ENCODE measurements around the gene ATRX.
"Not testable (repeated sequence)": the region's sequence is repeated elsewhere in the genome, so short reads cannot be mapped to it uniquely, and the experiment has no call there.

ATRX gene

DNA sequence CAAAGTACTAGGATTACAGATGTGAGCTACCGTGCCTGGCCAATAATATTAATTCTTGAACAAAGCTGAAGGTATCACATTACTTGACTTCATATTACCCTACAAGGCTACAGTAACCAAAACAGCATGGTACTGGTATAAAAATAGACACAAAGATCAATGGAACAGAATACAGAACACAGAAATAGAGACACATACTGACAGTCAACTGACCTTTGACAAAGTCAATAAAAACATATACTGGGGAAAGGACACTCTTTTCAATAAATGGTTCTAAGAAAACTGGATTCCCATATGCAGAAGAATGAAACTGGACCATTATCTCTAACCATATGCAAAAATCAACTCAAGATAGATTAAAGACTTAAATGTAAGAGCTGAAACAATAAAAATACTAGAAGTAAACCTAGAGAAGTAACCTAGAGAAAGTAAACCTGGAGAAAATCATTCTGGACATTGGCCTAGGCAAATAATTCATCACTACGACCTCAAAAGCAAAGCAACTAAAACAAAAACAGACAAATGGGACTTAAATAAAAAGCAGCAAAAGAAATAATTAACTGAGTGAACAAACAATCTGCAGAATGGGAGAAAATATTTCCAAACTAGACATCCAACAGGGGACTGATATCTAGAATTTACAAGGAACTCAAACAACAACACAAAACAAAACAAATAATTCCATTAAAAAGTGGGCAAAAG lies 182.2 kb downstream of the ATRX start:
- DNase-seq = no peak

DNA sequence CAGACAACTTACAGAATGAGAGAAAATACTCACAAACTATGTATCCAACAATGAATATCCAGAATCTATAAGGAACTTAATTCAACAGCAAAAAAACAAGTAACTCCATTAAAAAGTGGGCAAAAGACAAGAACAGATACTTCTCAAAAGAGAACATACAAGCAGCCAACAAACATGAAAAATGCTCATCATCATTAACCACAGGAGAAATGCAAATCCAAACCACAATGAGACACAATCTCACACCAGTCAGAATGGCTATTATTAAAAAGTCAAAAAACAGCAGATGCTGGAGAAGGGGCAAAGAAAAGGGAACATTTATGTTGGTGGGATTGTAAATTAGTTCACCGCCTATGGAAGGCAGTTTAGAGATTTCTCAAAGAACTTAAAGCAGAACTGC lies 188.5 kb downstream of the ATRX start:
- no peak for DNase-seq

DNA sequence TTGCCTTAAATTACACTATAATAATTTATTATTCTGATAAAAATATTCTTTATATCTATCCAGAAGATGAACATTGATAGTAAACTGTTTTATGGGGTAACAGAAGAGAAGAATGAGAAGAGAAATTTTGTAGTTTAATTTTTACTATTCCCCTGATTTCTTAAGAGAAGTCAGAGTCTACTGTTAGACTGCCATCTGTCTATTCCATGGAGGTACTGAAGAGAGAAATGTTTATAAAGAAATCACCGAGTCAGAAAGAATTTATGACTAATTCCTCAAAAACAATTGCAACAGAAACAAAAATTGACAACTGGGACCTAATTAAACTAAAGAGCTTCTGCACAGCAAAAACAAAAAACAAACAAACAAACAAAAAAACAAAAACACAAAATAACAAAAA lies 188.9 kb downstream of the ATRX start:
- DNase-seq = no peak

DNA sequence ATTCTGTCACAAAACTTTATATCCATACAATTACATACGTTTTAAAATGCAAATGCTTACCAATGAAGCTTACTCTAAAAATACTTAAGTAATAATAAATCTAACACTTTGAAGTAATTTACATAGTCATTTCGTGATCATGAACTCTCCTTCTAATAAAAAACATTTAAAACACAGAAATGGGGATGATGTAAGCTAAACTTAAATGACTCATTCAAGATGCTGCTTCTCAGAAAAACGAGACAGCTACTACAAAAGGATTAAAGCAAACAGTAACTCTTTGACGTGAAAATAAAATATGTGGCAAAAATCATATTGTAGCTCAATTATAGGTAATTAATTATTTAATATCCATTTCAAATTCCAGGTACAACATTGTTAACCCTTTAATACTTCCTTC lies 190.2 kb downstream of the ATRX start:
- no peak for DNase-seq

DNA sequence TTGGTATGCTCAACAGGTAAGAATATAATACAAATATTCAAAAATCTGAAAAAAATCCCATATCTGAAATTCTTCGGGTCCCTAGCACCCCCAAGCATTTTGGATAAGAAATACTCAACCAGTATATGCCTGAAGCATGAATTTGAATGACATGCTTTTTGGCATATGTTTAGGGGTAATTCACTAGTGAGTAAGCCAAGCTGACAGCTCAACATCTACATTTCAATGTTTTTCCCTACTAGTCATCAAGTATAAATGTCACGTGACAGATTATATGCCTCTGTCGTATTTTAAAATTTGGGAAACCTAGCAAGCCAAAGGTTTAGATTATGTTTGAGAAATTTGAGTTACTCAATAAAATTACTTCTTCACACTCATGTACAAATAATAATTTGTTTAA lies 213.7 kb downstream of the ATRX start:
- DNase-seq = no peak

DNA sequence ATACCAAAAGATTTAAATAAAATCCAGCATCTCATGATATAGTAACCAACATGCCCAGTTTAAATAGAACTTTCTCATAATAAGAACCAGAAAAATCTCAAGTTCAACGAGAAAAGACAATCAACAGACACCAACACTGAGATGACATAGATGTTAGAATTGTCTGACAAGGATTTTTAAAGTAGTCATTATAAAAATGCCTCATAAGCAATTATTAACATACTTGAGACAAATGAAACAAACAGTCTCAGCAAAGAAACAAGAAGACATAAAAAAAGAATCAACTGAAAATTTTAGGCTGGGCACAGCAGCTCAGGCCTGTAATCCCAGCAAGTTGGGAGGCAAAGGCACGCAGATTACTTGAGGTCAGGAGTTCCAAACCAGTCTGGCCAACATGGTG lies 220.7 kb downstream of the ATRX start:
- DNase-seq = no peak

DNA sequence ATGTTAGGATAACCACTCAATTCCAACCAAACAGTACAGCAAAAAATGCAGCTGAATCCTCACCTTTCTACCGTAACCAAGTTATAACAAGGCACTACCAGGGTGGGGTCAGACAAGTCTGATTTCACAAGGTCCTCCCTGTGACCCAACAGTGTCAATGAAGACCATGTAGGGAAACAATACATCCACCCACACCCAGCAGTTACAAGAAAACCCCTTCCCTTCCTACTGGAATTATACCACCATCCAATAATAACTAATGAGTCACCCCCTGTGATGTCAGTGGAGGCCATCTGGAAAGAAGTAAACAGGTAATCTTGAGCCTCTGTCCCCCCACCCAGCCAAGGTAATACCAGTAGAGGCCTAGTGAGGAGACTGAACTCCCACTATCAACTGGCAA lies 221.2 kb downstream of the ATRX start:
- no peak for DNase-seq

DNA sequence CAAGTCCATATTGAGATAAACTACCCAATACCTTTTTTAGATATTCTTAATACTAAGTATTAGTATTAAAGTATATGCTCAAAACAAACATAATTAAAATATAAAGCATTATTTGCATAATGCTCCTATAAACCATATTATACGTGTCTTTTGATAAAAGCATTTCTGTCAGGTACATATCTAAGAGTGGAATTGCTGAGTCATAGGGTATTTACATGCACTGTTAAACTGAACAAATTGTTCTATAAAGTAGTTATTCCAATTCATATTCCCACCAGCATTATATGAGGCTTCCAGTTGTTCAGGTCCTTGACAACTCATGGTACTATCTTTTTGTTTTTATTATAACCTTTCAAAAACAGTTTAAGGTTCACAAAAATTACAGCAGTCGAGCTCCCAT lies 224.6 kb downstream of the ATRX start:
- no peak for DNase-seq

DNA sequence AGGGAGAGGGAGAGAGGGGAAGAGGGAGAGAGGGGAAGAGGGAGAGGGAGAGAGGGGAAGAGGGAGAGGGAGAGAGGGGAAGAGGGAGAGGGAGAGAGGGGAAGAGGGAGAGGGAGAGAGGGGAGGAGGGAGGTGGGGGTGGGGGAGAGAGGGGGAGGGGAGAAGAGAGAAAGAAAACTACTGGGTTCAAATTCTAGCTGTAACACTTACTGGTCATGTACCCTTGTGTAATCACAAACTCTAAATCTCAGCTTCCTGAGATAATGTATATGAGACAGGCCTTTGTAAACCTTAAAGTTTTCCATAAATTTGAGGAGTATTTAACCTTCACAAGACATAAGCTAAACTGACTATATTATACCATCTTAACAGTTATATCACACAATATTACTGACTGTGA lies 229.7 kb downstream of the ATRX start:
- no peak for DNase-seq

DNA sequence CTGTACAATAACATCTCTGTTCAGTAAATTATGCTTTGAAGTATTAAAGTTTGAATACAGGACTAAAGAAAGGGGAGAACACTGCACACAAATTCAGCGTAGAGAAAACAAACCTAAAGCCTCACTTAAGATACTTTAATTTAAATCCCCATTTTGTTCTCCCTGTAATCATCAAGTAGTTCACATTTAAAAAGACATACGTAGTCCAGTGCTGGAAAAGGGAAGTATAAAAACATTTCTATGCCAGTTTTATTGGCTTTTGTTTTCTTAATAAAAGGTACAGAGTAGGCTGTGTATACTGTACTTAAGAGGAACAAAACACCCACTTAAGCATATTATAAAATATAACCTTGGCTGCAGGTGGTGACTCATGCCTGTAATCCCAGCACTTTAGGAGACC lies 237.3 kb downstream of the ATRX start:
- DNase-seq = no peak

DNA sequence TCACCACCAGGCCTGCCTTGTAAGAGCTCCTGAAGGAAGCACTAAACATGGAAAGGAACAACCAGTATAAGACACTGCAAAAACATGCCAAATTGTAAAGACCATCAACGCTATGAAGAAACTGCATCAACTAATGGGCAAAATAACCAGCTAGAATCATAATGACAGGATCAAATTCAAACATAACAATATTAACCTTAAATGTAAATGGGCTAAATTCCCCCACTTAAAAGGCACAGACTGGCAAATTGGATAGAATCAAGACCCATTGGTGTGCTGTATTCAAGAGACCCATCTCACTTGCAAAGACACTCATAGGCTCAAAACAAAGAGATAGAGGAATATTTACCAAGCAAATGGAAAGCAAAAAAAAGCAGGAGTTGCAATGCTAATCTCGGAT lies 246.2 kb downstream of the ATRX start:
- not testable (repeated sequence) for DNase-seq

DNA sequence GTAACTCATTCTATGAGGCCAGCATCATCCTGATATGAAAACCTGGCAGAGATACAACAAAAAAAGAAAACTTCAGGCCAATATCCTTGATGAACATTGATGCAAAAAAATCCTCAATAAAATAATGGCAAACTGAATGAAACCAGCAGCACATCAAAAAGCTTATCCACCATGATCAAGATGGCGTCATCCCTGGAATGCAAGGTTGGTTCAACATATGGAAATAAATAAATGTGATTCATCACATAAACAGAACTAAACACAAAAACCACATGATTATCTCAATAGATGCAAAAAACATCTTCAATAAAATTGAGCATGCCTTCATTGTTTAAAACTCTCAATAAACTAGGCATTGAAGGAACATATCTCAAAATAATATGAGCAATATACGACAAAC lies 254.8 kb downstream of the ATRX start:
- not testable (repeated sequence) for DNase-seq

DNA sequence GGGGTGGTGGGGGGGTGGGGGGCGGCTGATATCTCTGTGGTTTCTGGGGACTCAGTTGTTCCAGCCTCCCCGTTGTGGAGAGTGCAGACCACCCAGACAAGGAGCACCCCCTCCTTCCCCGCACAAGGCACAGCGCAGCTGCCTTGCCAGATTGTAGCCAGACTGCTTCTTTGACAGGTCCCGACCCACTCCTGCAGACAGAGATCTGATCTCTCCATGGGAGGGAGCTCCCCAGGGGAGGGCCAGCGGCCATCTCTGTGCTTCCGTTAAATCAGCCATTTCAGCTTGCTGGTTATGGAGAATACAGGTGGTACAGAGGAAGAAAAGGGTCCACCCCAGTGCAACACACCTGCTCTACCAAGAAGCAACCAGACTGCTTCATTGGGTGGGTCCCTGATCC lies 258.0 kb downstream of the ATRX start:
- DNase-seq = no peak

DNA sequence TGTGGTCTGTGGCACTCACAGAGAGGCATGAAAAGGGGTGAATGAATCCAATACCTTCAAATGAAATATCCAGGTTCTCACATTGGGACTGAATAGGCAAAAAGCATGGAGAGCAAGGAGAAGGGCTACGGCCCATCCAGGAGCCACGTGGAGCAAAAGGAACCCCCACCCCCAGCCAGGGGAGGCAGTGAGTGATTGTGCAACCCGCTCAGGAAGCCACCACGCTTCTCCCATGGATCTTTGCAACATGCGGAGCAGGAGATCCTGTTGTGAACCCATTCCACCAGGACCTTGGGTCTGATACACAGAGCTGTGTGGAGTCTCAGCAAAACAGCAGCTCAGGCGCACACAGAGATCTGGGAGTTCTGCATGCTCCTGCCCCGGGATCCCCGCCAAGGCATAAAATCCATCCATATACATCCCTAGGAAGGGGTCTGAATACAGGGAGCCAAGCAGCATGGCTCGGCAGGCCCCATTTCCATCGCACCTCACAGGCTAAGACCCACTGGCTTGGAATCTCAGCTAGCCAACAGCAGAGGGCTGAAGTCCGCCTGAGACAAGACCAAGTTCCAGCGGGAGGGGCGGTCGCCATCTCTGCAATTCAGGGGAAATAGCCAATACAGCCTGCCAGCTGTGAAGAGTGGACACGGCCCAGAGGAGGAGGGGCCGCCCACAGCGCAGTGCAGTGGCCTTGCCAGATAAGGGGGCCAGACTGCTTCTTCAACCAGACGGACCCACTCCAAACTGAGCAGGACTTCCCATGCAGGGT lies 258.6 kb downstream of the ATRX start:
- DNase-seq = no peak

DNA sequence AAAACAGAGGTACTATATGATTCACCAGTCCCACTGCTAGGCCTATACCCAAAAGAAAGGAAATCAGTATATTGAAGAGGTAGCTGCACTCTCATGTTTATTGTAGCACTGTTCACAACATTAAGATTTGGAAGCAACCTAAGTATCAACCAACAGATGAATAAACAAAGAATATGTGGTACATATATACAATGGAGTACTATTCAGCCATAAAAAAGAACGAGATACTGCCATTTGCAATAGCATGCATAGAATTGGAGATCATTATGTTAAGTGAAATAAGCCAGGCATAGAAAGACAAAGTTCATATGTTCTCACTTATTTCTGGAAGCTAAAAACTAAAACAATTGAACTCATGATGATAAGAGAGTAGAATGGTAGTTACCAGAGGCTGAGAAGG lies 266.3 kb downstream of the ATRX start:
- DNase-seq = no peak

DNA sequence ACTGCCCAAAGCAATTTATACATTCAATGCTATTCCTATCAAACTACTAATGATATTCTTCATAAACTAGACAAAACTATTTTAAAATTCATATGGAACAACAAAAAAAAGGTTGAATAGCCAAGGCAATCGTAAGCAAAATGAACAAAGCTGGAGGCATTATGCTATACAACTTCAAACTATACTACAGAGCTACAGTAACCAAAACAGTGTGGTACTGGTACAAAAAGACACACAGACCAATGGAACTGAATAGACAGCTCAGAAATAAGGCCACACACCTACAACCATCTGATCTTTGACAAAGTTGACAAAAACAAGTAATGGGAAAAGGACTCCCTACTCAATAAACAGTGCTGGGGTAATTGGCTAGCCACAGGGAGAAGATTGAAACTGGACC lies 271.8 kb downstream of the ATRX start:
- no peak for DNase-seq

DNA sequence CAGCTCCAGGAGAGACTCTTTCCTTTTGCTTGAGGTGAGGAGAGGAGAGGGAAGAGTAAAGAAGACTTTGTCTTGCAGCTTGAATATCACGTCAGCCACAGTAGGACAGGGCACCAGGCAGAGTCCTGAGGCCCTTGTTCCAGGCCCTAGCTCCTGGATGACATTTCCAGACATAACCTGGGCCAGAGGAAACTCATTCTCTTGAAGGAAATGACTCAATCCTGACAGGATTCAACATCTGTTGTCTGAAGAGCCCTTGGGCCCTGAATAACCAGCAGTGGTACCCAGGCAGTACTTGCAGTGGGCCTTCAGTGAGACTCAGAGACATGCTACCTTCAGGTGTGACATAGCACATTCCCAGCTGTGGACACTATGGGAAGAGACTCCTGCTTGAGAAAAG lies 276.0 kb downstream of the ATRX start:
- no peak for DNase-seq

DNA sequence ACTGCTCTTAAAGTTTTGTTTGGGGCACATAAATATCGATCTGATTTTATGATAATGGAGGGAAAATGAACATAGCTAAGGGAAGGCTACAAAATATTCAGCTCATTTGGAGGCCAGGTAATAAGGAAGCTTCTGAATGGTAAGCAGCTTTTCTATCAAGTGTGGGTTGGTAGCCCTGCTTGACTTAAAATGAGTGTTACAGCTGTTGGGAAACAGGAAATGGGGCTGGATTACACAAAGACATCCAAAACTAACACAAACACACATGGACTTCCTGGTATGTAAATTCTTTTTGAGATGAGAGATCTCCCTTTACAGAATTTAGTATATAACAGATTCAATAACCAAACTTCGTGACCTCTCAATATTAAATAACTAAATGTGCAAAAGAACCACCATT lies 280.8 kb downstream of the ATRX start:
- DNase-seq = peak in 1 of 2 experiments; percentile 5

DNA sequence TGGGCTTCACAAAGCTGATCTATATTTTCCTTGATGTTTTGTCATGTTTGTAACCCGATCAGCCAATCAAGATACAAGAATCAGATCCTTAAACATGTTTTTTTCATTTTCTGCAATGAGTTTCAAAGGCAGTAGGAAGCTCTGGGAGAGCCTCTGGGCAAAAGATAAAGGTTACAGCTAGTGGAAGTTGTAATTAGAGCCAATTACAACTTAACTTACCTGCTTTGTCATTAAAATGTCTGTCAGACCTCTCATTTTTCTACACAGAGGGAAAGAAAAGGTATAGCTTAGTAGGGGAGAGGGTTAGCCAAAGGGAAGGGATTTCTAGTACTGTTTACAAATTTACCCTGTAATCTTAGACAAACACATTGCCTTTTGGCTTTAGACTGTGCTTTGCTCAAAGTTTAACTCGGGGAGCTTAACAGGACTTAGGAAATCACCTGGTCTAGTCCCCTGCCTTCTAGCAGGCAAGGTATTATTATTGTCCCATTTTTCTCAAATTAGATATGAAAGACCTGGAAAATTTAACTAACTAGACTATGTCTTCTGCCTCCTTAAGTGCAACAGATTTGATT lies 283.0 kb downstream of the ATRX start:
- DNase-seq = peak in 1 of 2 experiments; percentile 23

DNA sequence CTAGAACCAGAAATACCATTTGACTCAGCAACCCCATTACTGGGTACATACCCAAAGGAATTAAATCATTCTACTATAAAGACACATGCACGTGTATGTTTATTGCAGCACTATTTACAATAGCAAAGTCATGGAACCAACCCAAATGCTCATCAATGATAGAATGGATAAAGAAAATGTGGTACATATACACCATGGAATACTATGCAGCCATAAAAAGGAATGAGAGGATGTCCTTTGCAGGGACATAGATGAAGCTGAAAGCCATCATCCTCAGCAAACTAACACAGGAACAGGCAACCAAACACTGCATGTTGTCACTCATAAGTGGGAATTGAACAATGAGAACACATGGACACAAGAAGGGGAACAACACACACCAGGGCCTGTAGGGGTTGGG lies 285.9 kb downstream of the ATRX start:
- not testable (repeated sequence) for DNase-seq

DNA sequence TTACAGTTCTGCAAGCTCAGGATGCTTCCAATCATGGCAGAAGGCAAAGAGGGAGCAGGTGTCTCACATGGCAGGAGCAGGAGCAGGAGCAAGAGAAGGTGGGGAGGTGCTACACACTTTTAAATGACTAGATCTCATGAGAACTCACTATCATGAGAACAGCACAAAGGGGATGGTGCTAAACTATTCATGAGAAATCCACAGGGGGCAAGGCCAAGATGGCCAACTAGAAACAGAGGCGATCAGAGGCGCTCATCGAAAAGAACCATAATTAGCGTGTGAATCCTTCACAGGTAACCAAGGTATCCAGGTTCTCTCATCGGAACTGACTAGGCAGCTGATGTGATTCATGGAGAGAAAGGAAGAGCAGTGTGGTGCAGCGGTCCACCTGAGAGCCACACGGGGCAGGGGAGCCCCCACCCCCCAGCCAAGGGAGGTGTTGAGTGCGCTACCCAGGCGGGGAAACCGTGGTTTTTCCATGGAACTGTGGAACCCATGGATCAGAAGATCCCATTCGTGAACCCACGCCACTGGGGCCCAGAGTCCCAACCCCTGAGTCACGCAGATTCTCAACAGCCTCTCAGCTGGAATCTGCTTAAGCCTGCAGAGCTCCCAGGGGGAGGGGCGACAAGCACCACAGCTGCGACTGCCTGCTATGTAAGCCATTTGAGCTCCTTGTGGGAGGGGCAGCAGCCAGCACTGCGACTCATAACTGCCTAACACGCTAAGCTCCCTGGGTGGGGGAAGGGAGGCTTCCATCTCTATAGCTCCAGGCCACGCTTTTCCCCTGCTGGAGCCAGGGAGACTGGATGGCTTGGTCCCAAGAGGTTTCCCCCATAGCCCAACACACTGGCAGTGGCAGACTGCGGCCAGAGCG lies 292.1 kb downstream of the ATRX start:
- DNase-seq = no peak

DNA sequence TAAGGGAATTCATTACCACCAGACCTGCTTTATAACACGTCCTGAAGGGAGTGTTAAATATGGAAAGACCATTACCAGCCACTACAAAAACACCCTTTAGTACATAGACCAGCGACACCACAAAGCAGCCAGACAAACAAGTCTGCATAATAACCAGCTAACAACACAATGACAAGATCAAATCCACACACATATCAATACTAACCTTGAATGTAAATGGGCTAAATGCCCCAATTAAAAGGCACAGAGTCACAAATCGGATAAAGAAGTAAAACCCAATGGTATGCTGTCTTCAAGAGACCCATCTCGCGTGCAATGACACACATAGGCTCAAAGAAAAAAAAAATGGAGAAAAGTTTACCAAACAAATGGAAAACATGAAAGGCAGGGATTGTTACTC lies 302.0 kb downstream of the ATRX start:
- no peak for DNase-seq

DNA sequence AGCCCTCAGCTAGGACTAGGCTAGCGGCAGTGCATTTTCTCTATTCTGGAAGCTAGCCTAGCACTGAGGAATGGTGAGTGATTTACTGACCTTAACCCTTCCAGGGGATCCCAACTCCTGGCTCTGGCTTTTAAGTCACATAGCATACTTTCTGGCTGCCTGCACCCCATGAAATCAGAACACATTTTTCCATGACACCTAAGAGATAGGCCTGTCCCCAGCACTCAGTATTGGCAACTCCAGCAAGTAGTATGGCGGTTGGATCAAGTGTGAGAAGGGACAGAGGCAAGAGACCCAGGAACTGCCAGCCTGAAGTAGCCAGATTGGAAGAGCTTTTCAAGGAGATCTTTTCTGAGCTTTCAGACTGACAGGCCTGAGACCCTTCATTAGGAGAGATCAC lies 330.6 kb downstream of the ATRX start:
- DNase-seq = no peak

Data from NCI-H2081 (cell line).